SIG-M5 treated with dmso at 0.1 percent for 504 hours (cell line): ENCODE data around the gene SIK3.
"Not testable (repeated sequence)": the region's sequence is repeated elsewhere in the genome, so short reads cannot be mapped to it uniquely, and the experiment has no call there.

ENCODE experiments used
- DNase-seq: peaks from one replicate; lab custom pipeline; 2025; ENCODE audit not compliant: unreplicated experiment; lab: John Stamatoyannopoulos, UW

The SIK3 gene

GRCh38 chr11:116847612-116848011 is 250.6 kb downstream of the SIK3 start:
- DNase-seq = no peak

- no peak for DNase-seq
Measured at GRCh38 chr11:116844722-116845121, 253.5 kb downstream of the SIK3 start.

GRCh38 chr11:116843661-116844060 is 254.6 kb downstream of the SIK3 start:
- no peak for DNase-seq

GRCh38 chr11:116842909-116843308 is 255.3 kb downstream of the SIK3 start:
- DNase-seq = no peak

- DNase-seq = no peak
Measured at GRCh38 chr11:116842117-116842516, 256.1 kb downstream of the SIK3 start.

GRCh38 chr11:116840746-116841296 is 257.4 kb downstream of the SIK3 start:
- DNase-seq = no peak

GRCh38 chr11:116840224-116840745 is 257.9 kb downstream of the SIK3 start:
- DNase-seq = no peak

- DNase-seq = no peak
Measured at GRCh38 chr11:116838321-116839084, 259.7 kb downstream of the SIK3 start.

- no peak for DNase-seq
Measured at GRCh38 chr11:116837231-116838091, 260.8 kb downstream of the SIK3 start, which contains the start of gene APOA1. TSS of gene APOA1 (minus strand) at chr11:116837622. CDS start at chr11:116837387, 235 bp downstream.

- no peak for DNase-seq
Measured at GRCh38 chr11:116836632-116836991, 261.6 kb downstream of the SIK3 start.

- peak; percentile 82 for DNase-seq
Measured at GRCh38 chr11:116835791-116836631, 262.2 kb downstream of the SIK3 start.

GRCh38 chr11:116835042-116835772 is 263.0 kb downstream of the SIK3 start:
- peak; percentile 78 for DNase-seq

GRCh38 chr11:116834535-116835041 is 263.6 kb downstream of the SIK3 start:
- not testable (repeated sequence) for DNase-seq

GRCh38 chr11:116833816-116834534 is 264.3 kb downstream of the SIK3 start:
- DNase-seq = no peak

- no peak for DNase-seq
Measured at GRCh38 chr11:116833491-116833815, 264.8 kb downstream of the SIK3 start.

- DNase-seq = no peak
Measured at GRCh38 chr11:116832350-116833290, 265.6 kb downstream of the SIK3 start.

- no peak for DNase-seq
Measured at GRCh38 chr11:116831790-116832349, 266.4 kb downstream of the SIK3 start.
